Breast epithelium (tissue), 4 donors: ENCODE data around the gene RPL28. TPM values are rescaled to one million over a fixed set of nuclear protein-coding genes. Genes with fewer than 3 reads are reported as not detected.

ENCODE experiments used
- DNase-seq, 2 donors: peaks; one replicate each; pipeline ENCODE4 v3.0.0-alpha.2; 2019; ENCODE audit warnings: low spot score in 2 of 2
- H3K27ac ChIP-seq, 2 donors: fragments of 200-600 bp; sonication (generic) in 1 of 2; one replicate each; pipeline ENCODE4 v1.5.1; 2016 to 2019; ENCODE audit warnings: mild to moderate bottlenecking in 1 of 2
- H3K27me3 ChIP-seq, 2 donors: fragments of 200-600 bp; sonication (generic) in 1 of 2; one replicate each; pipeline versions ENCODE4 v1.5.1 to v1.6.0; 2017 to 2019; ENCODE audit warnings: control low read depth in 1 of 2, mild to moderate bottlenecking in 1 of 2
- H3K36me3 ChIP-seq: fragments of 200-600 bp; one replicate; pipeline ENCODE4 v1.5.1; 2019
- H3K4me1 ChIP-seq, 2 donors: fragments of 200-600 bp; sonication (generic); one replicate each; pipeline ENCODE4 v1.5.1; 2016 to 2019; ENCODE audit warnings: control low read depth in 1 of 2
- H3K4me3 ChIP-seq, 3 donors: fragments of 200-600 bp; sonication (generic); 1 replicate in 2 of 3; 2 replicates in 1 of 3; pipeline ENCODE4 v1.5.1; 2016 to 2019; ENCODE audit warnings: mild to moderate bottlenecking in 3 of 3, moderate library complexity in 2 of 3
- H3K9me3 ChIP-seq, 2 donors: fragments of 200-600 bp; sonication (generic) in 1 of 2; one replicate each; pipeline ENCODE4 v1.5.1; 2016 to 2019; ENCODE audit warnings: control low read depth in 1 of 2
- CTCF ChIP-seq, 3 donors: fragments of 450-650 bp; IDR thresholded peaks; one replicate each; pipeline ENCODE4 v1.5.1; 2016 to 2017; ENCODE audit warnings: antibody characterized with exemption in 3 of 3, mild to moderate bottlenecking in 3 of 3, moderate library complexity in 3 of 3
- POLR2A ChIP-seq: fragments of 450-650 bp; IDR thresholded peaks from one replicate; pipeline ENCODE4 v1.6.1; 2016; ENCODE audit warnings: antibody characterized with exemption, mild to moderate bottlenecking, moderate library complexity
- POLR2AphosphoS5 ChIP-seq, 3 donors: sonication (generic); formaldehyde crosslinking; IDR thresholded peaks; one replicate each; pipeline ENCODE4 v1.6.1; 2017; ENCODE audit warnings: antibody characterized with exemption in 3 of 3
- intact Hi-C: fragments of 100-400 bp; cut with DNase I; formaldehyde crosslinking; loops from one replicate; pipeline ENCODE4 v1.15.1; 2023; ENCODE audit warnings: low total_unique reads
- total RNA-seq, 3 donors: library from RNA; depleted of rRNA; stranded (reverse); fragments of >200 nt; gene quantifications; one replicate each; pipeline ENCODE4 v1.1.0, GENCODE V29; 2016

RPL28 gene
- total RNA-seq, 3 donors from 2014 or later: 462 to 673 (median 471) TPM

- peaks cover 0 to 29% of the 10 kb centered on the region in 2 donors for H3K27me3 ChIP-seq
- TF ChIP-seq POLR2AphosphoS5 (IDR thresholded peaks at IDR 0.05) (no peak), CTCF (IDR thresholded peaks at IDR 0.05) (no peak), POLR2A (no peak)
- no peak within 1 kb of the TSS for H3K4me3 ChIP-seq
Measured at GRCh38 chr19:55376241-55376933, 9.3 kb upstream of the RPL28 start, which contains the start of gene TMEM190. Gene TMEM190, plus strand, starts transcription at chr19:55376826. Its CDS starts 28 bp downstream, at chr19:55376854.

GRCh38 chr19:55377356-55378131 is 8.2 kb upstream of the RPL28 start:
- intact Hi-C loops: no loop called here
- DNase-seq: no peak
- peaks cover 0 to 17% of the 10 kb centered on the region in 2 donors for H3K27me3 ChIP-seq

More at GRCh38 chr19:55376241-55376933, 9.3 kb upstream of the RPL28 start, which contains the start of gene TMEM190:
- Histone ChIP-seq H3K27ac (no peak within 1 kb of the TSS), H3K9me3 (no peaks in the 10 kb centered on the region), H3K4me1 (no peaks in the 10 kb centered on the region), H3K36me3 (no peaks in the 10 kb centered on the region)
- intact Hi-C loops: no loop called here
- no peak for DNase-seq

GRCh38 chr19:55379174-55379573 is 6.6 kb upstream of the RPL28 start:
- no peaks in the 10 kb centered on the region for H3K9me3 ChIP-seq
- TF ChIP-seq POLR2A: no peak
- no peak for TF ChIP-seq POLR2AphosphoS5 (IDR thresholded peaks at IDR 0.05)
- no peak for TF ChIP-seq CTCF (IDR thresholded peaks at IDR 0.05)
- peaks cover 0 to under 1% of the 10 kb centered on the region in 2 donors for H3K27me3 ChIP-seq
- intact Hi-C loops: no loop called here
- H3K27ac ChIP-seq: no peak overlapping the region
- H3K4me3 ChIP-seq: no peak overlapping the region
- peaks cover 0 to 4% of the 10 kb centered on the region in 2 donors for H3K4me1 ChIP-seq
- H3K36me3 ChIP-seq: no peaks in the 10 kb centered on the region
- DNase-seq: no peak

More at GRCh38 chr19:55377356-55378131, 8.2 kb upstream of the RPL28 start:
- Histone ChIP-seq H3K36me3 (no peaks in the 10 kb centered on the region), H3K9me3 (no peaks in the 10 kb centered on the region), H3K4me3 (no peak overlapping the region), H3K4me1 (no peaks in the 10 kb centered on the region), H3K27ac (no peak overlapping the region)
- TF ChIP-seq POLR2AphosphoS5 (IDR thresholded peaks at IDR 0.05) (no peak), CTCF (IDR thresholded peaks at IDR 0.05) (no peak), POLR2A (no peak)

GRCh38 chr19:55382013-55382412 is 3.7 kb upstream of the RPL28 start:
- H3K4me1 ChIP-seq: peaks cover 5 to 9% of the 10 kb centered on the region in 2 donors
- H3K9me3 ChIP-seq: no peaks in the 10 kb centered on the region
- DNase-seq: no peak
- no peaks in the 10 kb centered on the region for H3K27me3 ChIP-seq
- intact Hi-C loops: loop anchor here (1.0 to 5.0 kb wide), 2 partner anchors 76 to 865 kb away; no protein-coding TSS in a partner anchor
- H3K4me3 ChIP-seq: no peak overlapping the region
- H3K27ac ChIP-seq: no peak overlapping the region
- TF ChIP-seq POLR2AphosphoS5 (IDR thresholded peaks at IDR 0.05) (no peak), CTCF (IDR thresholded peaks at IDR 0.05) (no peak), POLR2A (no peak)
- H3K36me3 ChIP-seq: no peaks in the 10 kb centered on the region
